Left lung (tissue), 10 donors: ENCODE data around the gene RARA. TPM values are rescaled to one million over a fixed set of nuclear protein-coding genes. Genes with fewer than 3 reads are reported as not detected.

Experiments
- ATAC-seq: fragments of 200-7000 bp; cut with Tn5 transposase; one replicate; pipeline ENCODE4 v1.9.1; 2020; ENCODE audit warnings: moderate library complexity
- DNase-seq, 4 donors: peaks; one replicate each; pipeline ENCODE4 v3.0.0-alpha.2; 2013 to 2020
- H3K27ac ChIP-seq, 2 donors: fragments of 200-600 bp; sonication (generic) in 1 of 2; one replicate each; pipeline versions ENCODE4 v1.5.0 to v1.8.0; 2020 to 2021
- H3K27me3 ChIP-seq, 2 donors: fragments of 200-600 bp; sonication (generic) in 1 of 2; one replicate each; pipeline versions ENCODE4 v1.5.0 to v1.8.0; 2020 to 2021
- H3K36me3 ChIP-seq, 2 donors: fragments of 200-600 bp; sonication (generic) in 1 of 2; one replicate each; pipeline versions ENCODE4 v1.5.0 to v1.8.0; 2020 to 2021
- H3K4me1 ChIP-seq, 2 donors: fragments of 200-600 bp; one replicate each; pipeline ENCODE4 v1.8.0; 2021
- H3K4me3 ChIP-seq, 2 donors: fragments of 200-600 bp; sonication (generic) in 1 of 2; one replicate each; pipeline versions ENCODE4 v1.5.0 to v1.8.0; 2020 to 2021; ENCODE audit warnings: mild to moderate bottlenecking in 1 of 2
- H3K9me3 ChIP-seq, 2 donors: fragments of 200-600 bp; sonication (generic) in 1 of 2; one replicate each; pipeline versions ENCODE4 v1.5.0 to v1.8.0; 2020 to 2021
- CTCF ChIP-seq, 2 donors: fragments of 200-600 bp; sonication (generic) in 1 of 2; IDR thresholded peaks; one replicate each; pipeline versions ENCODE4 v1.5.0 to v1.8.0; 2021; ENCODE audit warnings: antibody characterized with exemption in 2 of 2
- intact Hi-C, 2 donors: fragments of 100-400 bp; cut with DNase I; formaldehyde crosslinking; loops; one replicate each; pipeline versions ENCODE4 v1.11.2 to v1.14.2; 2022
- polyA plus RNA-seq, 6 donors: library from polyadenylated mRNA; unstranded; fragments of 120-200 nt; gene quantifications; one replicate each; pipeline ENCODE4 v1.2.1, GENCODE V29; 2013; ENCODE audit not compliant: insufficient read length in 6 of 6
- total RNA-seq, 2 donors: library from RNA; stranded (reverse); fragmentation: NEBNext Ultra II Directional; extraction: Animal tissue kit (Norgen Biotek cat#: 25700); gene quantifications; one replicate each; pipeline ENCODE4 v1.2.1, GENCODE V29; 2021
- donor health status: DM: no; HTN: yes; CAD: no.
- donor health status: DM: no; HTN: no; CAD: no.

RARA gene
- total and polyA plus RNA-seq, 8 donors = 45.5 to 62.6 (median 53.1) TPM

DNA sequence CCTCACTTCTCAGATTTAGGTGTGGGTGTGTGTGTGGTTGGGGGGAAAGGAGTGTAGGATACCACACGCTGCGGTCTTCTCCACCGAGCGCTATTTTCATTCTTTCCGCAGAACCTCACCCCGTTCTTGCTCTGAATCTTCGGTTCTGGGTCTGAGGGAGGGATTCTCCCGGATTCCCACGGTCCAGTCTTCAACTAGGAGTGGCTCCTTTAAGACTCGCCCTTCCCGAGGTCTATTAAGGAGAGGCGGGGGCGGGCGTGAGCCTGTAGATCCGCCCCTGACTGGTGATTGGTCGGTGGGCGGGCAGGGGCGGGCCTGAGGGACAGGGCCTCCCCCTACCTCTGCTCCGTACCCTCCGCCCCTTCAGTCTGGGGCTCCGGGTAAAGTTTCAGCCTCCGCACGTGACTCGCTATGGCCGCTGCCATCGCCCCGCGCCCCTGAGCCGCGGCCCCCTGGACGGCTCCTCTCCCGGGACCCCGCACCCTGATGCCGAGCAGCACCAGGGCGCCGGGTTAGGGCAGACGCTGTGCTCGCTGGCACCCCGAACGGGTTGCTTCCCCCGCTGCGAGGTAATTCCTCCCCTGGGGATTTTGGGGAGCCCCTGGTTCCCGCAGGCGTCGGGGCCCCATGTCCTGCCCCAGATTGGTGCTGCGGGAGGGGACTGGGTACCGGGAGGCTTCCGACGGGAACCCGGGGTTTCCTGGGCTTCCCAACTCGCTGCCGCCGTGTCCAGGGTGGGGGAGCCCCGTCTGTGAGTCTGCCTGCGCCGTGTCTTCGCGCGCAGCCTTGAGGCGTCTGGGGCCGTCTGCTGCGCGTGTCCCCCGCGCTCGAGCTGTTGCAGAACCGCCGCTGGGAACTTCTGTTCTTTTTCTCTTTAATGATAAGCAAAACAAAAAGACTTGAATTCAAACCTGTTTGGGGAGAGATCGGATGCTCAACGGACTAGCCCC, 9.2 kb downstream of the RARA start:
- intact Hi-C loops = no loop called here
- Histone ChIP-seq H3K4me1 (peaks cover 62 to 95% of the 10 kb centered on the region in 2 donors), H3K36me3 (no peaks in the 10 kb centered on the region), H3K27me3 (no peaks in the 10 kb centered on the region), H3K4me3 (peak overlapping the region; percentile 99 to 100), H3K27ac (peak overlapping the region; percentile 90 to 100), H3K9me3 (no peaks in the 10 kb centered on the region)
- ATAC-seq = peak; percentile 89
- TF ChIP-seq CTCF (IDR thresholded peaks at IDR 0.05) = no peak
- peak; percentile 92 to 98 (median 96) for DNase-seq

- intact Hi-C loops = no loop called here
- Histone ChIP-seq H3K27me3 (no peaks in the 10 kb centered on the region), H3K9me3 (no peaks in the 10 kb centered on the region), H3K4me3 (peak overlapping the region; percentile 99 to 100), H3K36me3 (no peaks in the 10 kb centered on the region), H3K4me1 (peaks cover 66 to 94% of the 10 kb centered on the region in 2 donors), H3K27ac (peak overlapping the region; percentile 90 to 100)
- DNase-seq (peak in 2 of 4 donors; percentile 35 to 81), ATAC-seq (no peak)
- TF ChIP-seq CTCF (IDR thresholded peaks at IDR 0.05) = no peak
These were observed 9.9 kb downstream of the RARA start for GRCh38 chr17:40318830-40319391.

DNA sequence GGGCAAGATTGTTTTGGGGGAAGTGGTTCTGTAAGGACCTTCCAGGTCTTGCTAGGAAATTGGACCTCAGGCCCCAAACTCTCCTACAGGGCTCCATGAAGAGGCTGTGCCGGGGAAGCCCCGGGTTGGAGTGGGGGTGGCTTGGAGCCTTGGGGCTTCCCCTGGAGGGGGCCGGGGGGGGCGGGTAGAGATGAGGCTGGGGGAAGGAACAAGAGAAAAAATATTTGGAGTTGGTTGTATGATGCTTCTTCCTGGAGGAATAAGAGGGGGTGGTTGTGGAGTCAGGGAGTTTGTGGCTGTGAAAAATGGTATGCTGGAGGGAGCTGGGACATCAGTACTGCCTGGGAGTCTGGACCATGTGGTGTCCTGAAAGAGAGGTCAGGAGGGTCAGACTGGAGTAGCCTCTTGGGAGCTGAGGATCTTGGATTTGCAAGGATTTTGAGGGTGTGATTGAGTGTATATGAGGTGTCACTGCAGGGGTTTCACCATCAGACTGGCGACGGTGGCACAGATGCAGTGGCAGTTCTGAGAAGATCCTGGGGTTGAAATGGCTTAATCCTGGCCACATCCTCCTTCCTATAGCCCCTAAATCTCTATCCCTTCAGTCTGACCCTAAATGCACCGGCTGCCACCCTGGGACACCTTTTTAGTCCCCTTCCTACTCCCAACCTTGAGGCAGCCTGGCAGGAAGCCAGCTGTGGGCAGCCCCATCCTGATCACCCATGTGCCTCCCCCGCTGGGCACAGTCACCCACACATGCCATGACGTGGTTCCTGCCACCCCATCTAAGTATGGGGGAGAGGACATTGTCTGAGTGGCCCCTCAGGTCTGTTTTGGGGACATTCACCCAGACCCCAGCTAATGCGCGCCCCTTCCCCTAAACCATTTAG, 10.9 kb downstream of the RARA start:
- peak in 2 of 4 donors; percentile 77 to 91 for DNase-seq
- H3K4me1 ChIP-seq = peaks cover 67 to 94% of the 10 kb centered on the region in 2 donors
- no peak for ATAC-seq

DNA sequence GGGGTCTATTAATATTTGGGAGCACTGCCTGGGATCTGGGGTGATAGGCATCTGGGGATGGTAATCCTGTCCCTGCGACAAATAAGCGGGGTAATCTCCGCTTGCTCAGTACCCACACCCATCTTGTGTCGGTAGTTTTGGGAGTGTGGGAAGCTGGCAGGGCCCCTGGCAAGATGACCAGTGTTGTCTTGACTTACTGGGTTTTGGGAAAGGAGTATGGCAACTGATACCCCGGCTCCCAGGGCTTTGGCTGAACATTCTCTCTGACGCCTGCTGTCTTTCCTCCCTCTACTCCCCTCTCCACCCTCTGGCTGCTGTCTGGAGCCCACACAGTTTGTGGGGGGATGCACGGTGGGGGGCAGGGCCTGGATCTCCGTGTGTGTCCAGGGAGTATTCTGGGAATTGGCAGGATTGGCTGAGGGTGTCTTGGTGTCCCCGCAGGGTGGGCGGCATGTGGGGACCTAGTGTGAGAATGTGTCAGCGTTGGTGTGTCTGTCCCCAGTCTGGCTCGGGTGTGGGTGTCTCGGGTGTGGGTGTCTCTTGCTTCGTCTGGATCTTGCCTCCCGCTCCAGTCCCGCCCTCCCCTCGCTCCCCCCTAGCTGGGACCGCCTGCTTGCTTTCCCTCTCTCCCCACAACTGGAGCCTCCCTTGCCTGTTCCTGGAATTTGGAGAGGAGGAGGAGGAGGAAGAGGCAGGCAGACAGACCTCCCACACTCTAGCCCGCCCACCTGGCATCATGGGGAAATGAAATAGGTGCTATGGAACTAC, 12.0 kb downstream of the RARA start:
- TF ChIP-seq CTCF (IDR thresholded peaks at IDR 0.05) = no peak
- Histone ChIP-seq H3K4me3 (peak overlapping the region; percentile 16 to 100), H3K27ac (peak overlapping the region; percentile 90 to 100), H3K4me1 (peaks cover 74 to 94% of the 10 kb centered on the region in 2 donors), H3K36me3 (no peaks in the 10 kb centered on the region), H3K27me3 (no peaks in the 10 kb centered on the region), H3K9me3 (no peaks in the 10 kb centered on the region)
- DNase-seq = peak in 3 of 4 donors; percentile 77 to 86 (median 83)
- intact Hi-C loops = no loop called here
- no peak for ATAC-seq

More for the DNA sequence above, 10.9 kb downstream of the RARA start:
- TF ChIP-seq CTCF (IDR thresholded peaks at IDR 0.05) = no peak
- no peaks in the 10 kb centered on the region for H3K36me3 ChIP-seq
- H3K9me3 ChIP-seq = no peaks in the 10 kb centered on the region
- peak overlapping the region; percentile 90 to 100 for H3K27ac ChIP-seq
- peak overlapping the region; percentile 99 to 100 for H3K4me3 ChIP-seq
- intact Hi-C loops = no loop called here
- H3K27me3 ChIP-seq = no peaks in the 10 kb centered on the region
